Left ventricle myocardium superior (tissue), 1 donor: ENCODE measurements around the gene KRTAP9-8. TPM values are rescaled to one million over a fixed set of nuclear protein-coding genes. Genes with fewer than 3 reads are reported as not detected.
"Not testable (repeated sequence)": the region's sequence is repeated elsewhere in the genome, so short reads cannot be mapped to it uniquely, and the experiment has no call there.

Experiments used
- ATAC-seq: fragments of 200-7000 bp; cut with Tn5 transposase; one replicate; pipeline ENCODE4 v1.9.1; 2020; ENCODE audit warnings: mild to moderate bottlenecking, moderate library complexity
- DNase-seq: peaks from one replicate; pipeline ENCODE4 v3.0.0-alpha.2; 2020
- intact Hi-C: fragments of 100-400 bp; cut with micrococcal nuclease; formaldehyde crosslinking; loops from one replicate; pipeline ENCODE4 v1.11.0; 2022
- long read RNA-seq: library from polyadenylated mRNA; unstranded; transcript quantifications from one replicate; pipeline ENCODE4 v2.0.0, GENCODE V29; 2021
- total RNA-seq: library from RNA; stranded (reverse); fragmentation: NEBNext Ultra II Directional; extraction: Animal tissue kit (Norgen Biotek cat#: 25700); gene quantifications from one replicate; pipeline ENCODE4 v1.2.1, GENCODE V29; 2021
- donor health status: DM: no; HTN: yes; CAD: no; lungs with severe emphysema.

KRTAP9-8 gene
- total RNA-seq, result not detected
- long read RNA-seq, result 0 reads

GRCh38 chr17:41237949-41238437 is at the start of gene KRTAP9-8:
KRTAP9-8 (plus strand) TSS chr17:41237999; CDS start chr17:41238052, 53 bp downstream.
- intact Hi-C loops, DNase-seq, ATAC-seq: not testable (repeated sequence)

GRCh38 chr17:41189837-41190318 is 47.9 kb upstream of the KRTAP9-8 start, which contains the start of gene KRTAP9-1:
KRTAP9-1 (plus strand) TSS chr17:41189887; CDS start chr17:41189887, 0 bp downstream.
- ATAC-seq, DNase-seq, intact Hi-C loops: not testable (repeated sequence)

- DNase-seq (no peak), ATAC-seq (no peak)
These were observed 47.5 kb upstream of the KRTAP9-8 start for GRCh38 chr17:41190328-41190727.

GRCh38 chr17:41196068-41196467 is 41.7 kb upstream of the KRTAP9-8 start:
- no peak for ATAC-seq
- no peak for DNase-seq
- intact Hi-C loops, result no loop called here

More at GRCh38 chr17:41190328-41190727, 47.5 kb upstream of the KRTAP9-8 start:
- intact Hi-C loops, result no loop called here

GRCh38 chr17:41199421-41200078 is 38.2 kb upstream of the KRTAP9-8 start:
- ATAC-seq (no peak), DNase-seq (no peak)
- intact Hi-C loops, result no loop called here

GRCh38 chr17:41211845-41212466 is 25.8 kb upstream of the KRTAP9-8 start:
- intact Hi-C loops, result no loop called here

GRCh38 chr17:41212524-41213169 is 25.2 kb upstream of the KRTAP9-8 start:
- ATAC-seq (no peak), DNase-seq (no peak)
- intact Hi-C loops, result no loop called here

More at GRCh38 chr17:41211845-41212466, 25.8 kb upstream of the KRTAP9-8 start:
- DNase-seq (no peak), ATAC-seq (no peak)

GRCh38 chr17:41215681-41216080 is 22.1 kb upstream of the KRTAP9-8 start:
- no peak for DNase-seq
- no peak for ATAC-seq
- intact Hi-C loops, result no loop called here

- DNase-seq, result no peak
- intact Hi-C loops, result no loop called here
- ATAC-seq, result no peak
These were observed 14.0 kb upstream of the KRTAP9-8 start for GRCh38 chr17:41223821-41224220.

GRCh38 chr17:41226051-41226450 is 11.7 kb upstream of the KRTAP9-8 start:
- ATAC-seq, result no peak
- intact Hi-C loops, result no loop called here

GRCh38 chr17:41226598-41227095 is 11.2 kb upstream of the KRTAP9-8 start, which contains the start of gene KRTAP9-2:
KRTAP9-2 (plus strand) TSS chr17:41226648; CDS start chr17:41226655, 7 bp downstream.
- intact Hi-C loops, ATAC-seq, DNase-seq: not testable (repeated sequence)

More at GRCh38 chr17:41226051-41226450, 11.7 kb upstream of the KRTAP9-8 start:
- no peak for DNase-seq

GRCh38 chr17:41230094-41230493 is 7.7 kb upstream of the KRTAP9-8 start:
- intact Hi-C loops, result no loop called here
- no peak for ATAC-seq
- DNase-seq, result no peak

GRCh38 chr17:41231731-41232130 is 6.1 kb upstream of the KRTAP9-8 start:
- no peak for ATAC-seq
- DNase-seq, result no peak
- intact Hi-C loops, result no loop called here

GRCh38 chr17:41232399-41233105 is 5.2 kb upstream of the KRTAP9-8 start, which contains the start of gene KRTAP9-3:
KRTAP9-3 (plus strand) TSS chr17:41232449; CDS start chr17:41232502, 53 bp downstream.
- ATAC-seq, DNase-seq, intact Hi-C loops: not testable (repeated sequence)

- ATAC-seq, DNase-seq, intact Hi-C loops: not testable (repeated sequence)
These were observed 683 bp upstream of the KRTAP9-8 start for GRCh38 chr17:41237116-41237515.

- ATAC-seq, intact Hi-C loops, DNase-seq: not testable (repeated sequence)
These were observed 9.4 kb downstream of the KRTAP9-8 start for GRCh38 chr17:41246995-41247787.

GRCh38 chr17:41249637-41250240 is 11.9 kb downstream of the KRTAP9-8 start, which contains the start of gene KRTAP9-4:
KRTAP9-4 (plus strand) TSS chr17:41249687; CDS start chr17:41249721, 34 bp downstream.
- ATAC-seq, DNase-seq, intact Hi-C loops: not testable (repeated sequence)
